HG03064 (cell line): ENCODE measurements around the gene ATP8B3.

Experiments
- ATAC-seq: cut with Tn5 transposase; IDR thresholded peaks from one replicate; pipeline ENCODE4 v1.9.1; 2021; ENCODE audit warnings: low read depth; ENCODE audit not compliant: unreplicated experiment

The ATP8B3 gene

GRCh38 chr19:1758959-1759903 is 52.8 kb downstream of the ATP8B3 start:
- no peak for ATAC-seq

DNA sequence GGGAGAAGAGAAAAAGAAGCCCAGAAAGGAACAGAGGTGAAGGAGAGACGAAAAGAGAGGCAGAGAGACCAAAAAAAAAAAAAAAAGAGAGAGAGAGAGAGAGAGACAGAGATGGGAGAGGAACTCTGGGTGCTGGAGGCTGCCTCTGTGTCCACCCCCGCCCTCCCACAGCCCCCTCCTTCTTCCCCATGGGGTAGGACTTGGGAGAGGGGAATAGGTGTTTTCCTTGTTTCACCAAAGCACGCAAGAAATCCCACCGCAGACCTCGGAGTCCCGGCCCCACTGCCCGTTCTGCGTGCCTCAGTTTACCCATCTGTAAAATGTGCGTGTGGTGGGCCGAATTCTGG is 53.9 kb downstream of the ATP8B3 start:
- ATAC-seq, result no peak

- ATAC-seq, result no peak
Measured at GRCh38 chr19:1757468-1758230, 54.4 kb downstream of the ATP8B3 start.

- no peak for ATAC-seq
Measured at GRCh38 chr19:1756705-1757465, 55.2 kb downstream of the ATP8B3 start.

- no peak for ATAC-seq
Measured at GRCh38 chr19:1756264-1756663, 55.8 kb downstream of the ATP8B3 start.

DNA sequence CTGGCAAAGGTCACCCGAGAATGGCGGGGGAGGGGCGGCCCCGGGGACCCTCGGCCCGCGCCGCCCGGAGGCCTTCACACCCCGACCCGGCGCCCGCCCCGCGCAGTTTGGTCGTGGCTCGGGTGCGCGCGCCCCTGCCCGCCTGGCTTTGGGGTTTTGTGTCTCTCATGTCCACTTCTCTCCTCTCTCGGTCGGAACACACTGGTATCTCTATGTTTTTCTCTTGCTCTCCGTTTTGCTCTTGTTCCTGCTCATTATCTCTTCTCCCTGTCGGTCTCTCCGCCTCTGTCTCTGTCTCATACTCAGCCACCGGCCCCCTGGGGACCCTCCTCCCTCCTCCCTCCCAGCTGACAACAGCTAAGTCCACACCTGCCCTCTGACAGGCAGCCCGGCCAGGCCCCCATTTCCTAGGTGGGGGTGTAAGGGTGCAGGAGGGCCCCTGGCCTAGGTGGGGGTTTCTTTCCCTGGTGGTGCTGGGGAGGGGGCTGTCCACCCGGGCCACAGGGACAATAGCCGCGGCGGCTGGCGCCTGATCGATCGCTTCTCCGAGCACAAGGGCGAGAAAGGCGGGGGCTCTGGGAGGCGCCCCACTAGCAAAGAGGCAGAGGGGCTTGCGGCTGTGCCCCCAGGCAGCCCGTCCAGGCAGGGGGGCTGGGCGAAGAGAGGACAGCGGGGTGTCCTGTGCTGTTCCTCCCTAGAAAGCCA is 56.5 kb downstream of the ATP8B3 start:
- no peak for ATAC-seq

DNA sequence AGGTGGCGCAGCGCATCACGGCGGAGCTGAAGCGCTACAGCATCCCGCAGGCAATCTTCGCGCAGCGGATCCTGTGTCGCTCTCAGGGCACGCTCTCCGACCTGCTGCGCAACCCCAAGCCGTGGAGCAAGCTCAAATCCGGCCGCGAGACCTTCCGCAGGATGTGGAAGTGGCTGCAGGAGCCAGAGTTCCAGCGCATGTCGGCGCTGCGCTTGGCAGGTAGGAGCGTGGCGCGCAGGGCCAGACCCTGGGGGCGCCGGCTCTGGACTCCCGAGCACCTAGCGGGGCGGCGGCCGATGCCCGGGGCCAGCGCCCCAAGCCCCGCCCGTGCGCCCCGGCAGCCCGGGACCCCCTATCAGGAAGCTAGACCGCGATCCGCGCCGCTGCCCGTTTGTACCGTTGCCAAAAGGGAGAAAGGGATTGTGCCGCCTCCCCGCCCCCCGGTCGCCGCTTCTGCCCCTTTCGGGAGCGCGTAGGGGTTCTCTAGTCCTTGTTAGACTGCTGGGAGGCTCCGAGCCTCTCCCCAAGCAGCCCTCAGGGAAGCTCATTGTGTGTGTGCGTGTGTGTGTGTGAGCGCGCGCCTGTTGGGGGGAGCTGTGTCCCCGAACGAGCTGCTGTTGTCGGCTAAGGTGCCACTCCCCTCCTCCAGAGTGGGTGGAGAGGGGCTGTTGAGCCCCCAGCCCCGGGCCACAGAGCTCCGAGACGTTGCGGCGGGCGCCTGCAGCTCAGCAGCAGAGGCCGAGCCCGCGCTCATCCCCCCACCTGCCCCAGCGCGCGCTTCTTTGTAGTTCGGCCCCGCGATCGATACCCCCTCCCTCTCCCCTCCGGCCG is 57.2 kb downstream of the ATP8B3 start:
- ATAC-seq, result no peak

- no peak for ATAC-seq
Measured at GRCh38 chr19:1754018-1754635, 57.9 kb downstream of the ATP8B3 start.

- ATAC-seq, result no peak
Measured at GRCh38 chr19:1752757-1753728, 59.0 kb downstream of the ATP8B3 start, which contains the start of gene ONECUT3. TSS of gene ONECUT3 (plus strand) at chr19:1753506. CDS start at chr19:1753663, 157 bp downstream.

GRCh38 chr19:1752009-1752756 is 59.9 kb downstream of the ATP8B3 start:
- ATAC-seq, result no peak

DNA sequence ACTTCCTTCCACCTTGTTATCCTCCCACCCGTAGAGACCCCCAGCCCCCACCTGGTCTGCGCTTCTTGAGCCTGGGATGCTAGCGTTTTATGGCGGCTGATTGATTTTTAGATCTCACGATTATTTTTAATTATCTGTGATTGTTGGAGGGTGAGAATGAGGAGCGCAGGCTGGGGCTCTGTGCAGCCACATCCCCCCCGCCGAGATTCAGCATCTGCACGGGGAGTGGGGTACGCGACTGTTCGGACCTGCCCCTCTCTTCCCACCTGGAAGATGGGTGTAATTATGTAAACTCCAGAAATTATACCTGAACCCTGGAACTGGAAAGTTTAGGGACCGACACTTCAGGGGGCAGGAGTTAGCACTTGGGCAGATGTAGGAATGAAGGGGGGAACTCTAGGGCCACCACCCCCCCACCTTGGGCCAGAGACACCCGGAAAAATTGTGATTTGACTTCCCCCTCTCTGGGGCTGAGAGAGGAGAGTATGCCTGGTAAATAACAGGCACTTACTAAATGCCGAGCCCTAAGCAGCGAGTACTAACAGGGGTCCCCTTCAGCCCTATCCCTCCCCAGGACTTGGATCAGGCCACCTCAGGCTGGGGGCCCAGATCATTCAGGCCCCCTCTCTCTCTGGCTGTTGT is 60.6 kb downstream of the ATP8B3 start:
- no peak for ATAC-seq

GRCh38 chr19:1750343-1751021 is 61.6 kb downstream of the ATP8B3 start:
- no peak for ATAC-seq

DNA sequence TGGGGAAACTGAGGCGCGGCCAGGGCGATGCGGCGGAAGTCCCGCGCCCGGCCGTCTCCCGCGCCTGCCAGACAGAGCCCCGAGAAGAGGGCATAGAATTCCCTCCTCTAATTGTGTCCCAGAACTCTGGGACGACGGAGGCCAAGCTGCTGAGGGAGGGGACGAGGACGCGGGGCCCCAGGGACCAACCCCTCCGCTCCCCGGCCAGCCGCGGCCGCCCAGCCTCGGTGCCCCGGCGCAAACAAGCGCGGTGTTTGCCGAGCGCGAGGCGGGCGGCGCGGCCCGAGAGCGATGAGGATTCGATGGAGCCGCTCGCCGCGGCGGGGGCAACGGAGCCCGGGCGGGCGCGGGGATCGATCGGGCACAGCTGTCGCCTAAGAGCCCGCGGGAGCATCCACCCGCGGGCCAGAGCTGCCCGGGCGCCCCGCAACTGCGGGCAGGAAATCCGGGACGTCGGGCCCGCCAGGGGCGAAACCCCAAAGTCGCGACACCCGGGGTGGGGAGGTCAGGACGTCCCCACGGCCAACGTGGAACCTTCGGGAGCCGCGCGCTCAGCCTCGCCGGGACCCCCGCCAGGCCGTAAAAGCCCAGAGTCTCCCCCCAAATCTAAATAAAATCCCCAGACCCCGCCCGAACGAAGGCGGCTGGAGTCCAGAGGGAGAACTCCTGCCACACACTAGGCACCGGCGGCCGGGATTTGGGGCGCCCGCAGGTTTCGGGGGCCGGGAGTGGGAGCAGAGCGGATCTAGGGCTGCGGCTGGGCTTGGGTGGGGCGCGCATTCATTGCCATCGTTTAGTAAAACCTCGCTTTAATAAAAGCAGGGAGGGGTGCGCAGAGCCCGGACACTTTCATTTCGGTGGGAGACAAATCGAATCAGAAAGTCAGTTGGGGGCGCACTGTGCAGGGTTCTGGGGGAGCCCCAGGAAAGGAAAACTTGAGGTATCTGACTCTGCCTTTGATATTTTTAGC is 62.4 kb downstream of the ATP8B3 start:
- no peak for ATAC-seq

DNA sequence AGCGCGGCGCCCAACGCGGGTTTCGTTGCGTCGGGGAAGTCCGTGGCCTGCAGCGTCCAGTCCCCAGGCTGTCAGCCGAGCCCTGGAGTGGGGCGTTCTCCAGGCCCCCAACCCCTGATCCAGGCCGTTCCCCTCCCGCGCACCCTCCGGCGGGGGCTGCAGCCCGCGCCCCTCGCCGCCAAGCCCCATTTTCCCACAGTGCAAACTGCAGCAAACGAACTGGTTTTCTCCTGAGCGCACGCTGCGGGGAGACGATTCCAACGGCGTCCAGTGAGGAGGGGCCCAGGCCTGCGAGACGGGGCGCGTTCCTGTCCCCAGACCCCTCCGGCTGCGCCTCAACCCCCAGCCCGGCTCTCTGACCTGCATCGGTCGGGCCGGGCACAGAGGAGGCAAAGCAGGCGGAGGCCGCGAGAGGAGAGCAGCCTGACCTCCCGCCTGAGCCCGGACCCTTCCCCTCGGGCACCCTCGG is 63.2 kb downstream of the ATP8B3 start:
- ATAC-seq, result no peak
